ENCODE measurements around the gene CD55. TPM values are rescaled to one million over a fixed set of nuclear protein-coding genes. Genes with fewer than 3 reads are reported as not detected.

The CD55 gene
- total RNA-seq, 1 experiment from 2014 or later = 17.2 TPM

DNA sequence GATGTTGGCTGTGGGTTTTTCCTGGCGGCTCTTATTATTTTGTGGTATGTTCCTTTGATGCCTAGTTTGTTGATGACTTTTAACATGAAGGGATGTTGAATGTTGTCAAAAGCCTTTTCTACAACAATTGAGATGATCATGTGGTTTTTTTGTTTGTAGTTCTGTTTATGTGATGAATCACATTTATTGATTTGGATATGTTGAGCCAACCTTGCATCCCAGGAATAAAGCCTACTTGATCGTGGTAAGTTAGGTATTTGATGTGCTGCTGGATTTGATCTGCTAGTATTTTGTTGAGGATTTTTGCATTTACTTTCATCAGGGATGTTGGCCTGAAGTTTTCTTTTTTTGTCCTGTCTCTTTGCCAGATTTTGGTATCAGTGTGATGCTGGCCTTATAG lies 28.5 kb downstream of the CD55 start:
- H3K4me1 Mint-ChIP-seq = peaks cover 11% of the 10 kb centered on the region
- POLR2A ChIA-PET = no interaction called here
- CTCF ChIA-PET = no interaction called here
- no peak overlapping the region for H3K4me3 Mint-ChIP-seq
- ATAC-seq (no peak), DNase-seq (ENCODE audit: low spot score) (no peak)
- peaks cover 3% of the 10 kb centered on the region; the same call in 1 of the 2 replicates for H3K9me3 Mint-ChIP-seq
- H3K36me3 Mint-ChIP-seq = peaks cover 25% of the 10 kb centered on the region
- TF ChIP-seq, protein P1, sequence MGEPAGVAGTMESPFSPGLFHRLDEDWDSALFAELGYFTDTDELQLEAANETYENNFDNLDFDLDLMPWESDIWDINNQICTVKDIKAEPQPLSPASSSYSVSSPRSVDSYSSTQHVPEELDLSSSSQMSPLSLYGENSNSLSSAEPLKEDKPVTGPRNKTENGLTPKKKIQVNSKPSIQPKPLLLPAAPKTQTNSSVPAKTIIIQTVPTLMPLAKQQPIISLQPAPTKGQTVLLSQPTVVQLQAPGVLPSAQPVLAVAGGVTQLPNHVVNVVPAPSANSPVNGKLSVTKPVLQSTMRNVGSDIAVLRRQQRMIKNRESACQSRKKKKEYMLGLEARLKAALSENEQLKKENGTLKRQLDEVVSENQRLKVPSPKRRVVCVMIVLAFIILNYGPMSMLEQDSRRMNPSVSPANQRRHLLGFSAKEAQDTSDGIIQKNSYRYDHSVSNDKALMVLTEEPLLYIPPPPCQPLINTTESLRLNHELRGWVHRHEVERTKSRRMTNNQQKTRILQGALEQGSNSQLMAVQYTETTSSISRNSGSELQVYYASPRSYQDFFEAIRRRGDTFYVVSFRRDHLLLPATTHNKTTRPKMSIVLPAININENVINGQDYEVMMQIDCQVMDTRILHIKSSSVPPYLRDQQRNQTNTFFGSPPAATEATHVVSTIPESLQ (CRISPR knock-in tag; IDR thresholded peaks at IDR 0.05) = no peak
- TF ChIP-seq USF1 (CRISPR knock-in tag; IDR thresholded peaks at IDR 0.05) (no peak), RELA (CRISPR knock-in tag; IDR thresholded peaks at IDR 0.05; ENCODE audit: borderline replicate concordance) (no peak), ZBTB43 (CRISPR knock-in tag; IDR thresholded peaks at IDR 0.05) (no peak), ELF4 (CRISPR knock-in tag; IDR thresholded peaks at IDR 0.05; ENCODE audit: low read depth) (no peak), ETV6 (CRISPR knock-in tag; IDR thresholded peaks at IDR 0.05) (no peak), IRF2 (CRISPR knock-in tag; IDR thresholded peaks at IDR 0.05; ENCODE audit: borderline replicate concordance, low read depth) (no peak), SOX15 (CRISPR knock-in tag; IDR thresholded peaks at IDR 0.05) (no peak), IRF1 (CRISPR knock-in tag; IDR thresholded peaks at IDR 0.05) (no peak), GTF2I (CRISPR knock-in tag; conservative IDR thresholded peaks at IDR 0.05) (no peak), ZNF263 (CRISPR knock-in tag; IDR thresholded peaks at IDR 0.05; ENCODE audit: low read depth) (no peak), EMX1 (CRISPR knock-in tag; IDR thresholded peaks at IDR 0.05) (no peak), NFE2L1 (CRISPR knock-in tag; IDR thresholded peaks at IDR 0.05) (no peak)
- TF ChIP-seq, protein P2, sequence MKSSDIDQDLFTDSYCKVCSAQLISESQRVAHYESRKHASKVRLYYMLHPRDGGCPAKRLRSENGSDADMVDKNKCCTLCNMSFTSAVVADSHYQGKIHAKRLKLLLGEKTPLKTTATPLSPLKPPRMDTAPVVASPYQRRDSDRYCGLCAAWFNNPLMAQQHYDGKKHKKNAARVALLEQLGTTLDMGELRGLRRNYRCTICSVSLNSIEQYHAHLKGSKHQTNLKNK (CRISPR knock-in tag; IDR thresholded peaks at IDR 0.05) = no peak
- TF ChIP-seq, protein P3, sequence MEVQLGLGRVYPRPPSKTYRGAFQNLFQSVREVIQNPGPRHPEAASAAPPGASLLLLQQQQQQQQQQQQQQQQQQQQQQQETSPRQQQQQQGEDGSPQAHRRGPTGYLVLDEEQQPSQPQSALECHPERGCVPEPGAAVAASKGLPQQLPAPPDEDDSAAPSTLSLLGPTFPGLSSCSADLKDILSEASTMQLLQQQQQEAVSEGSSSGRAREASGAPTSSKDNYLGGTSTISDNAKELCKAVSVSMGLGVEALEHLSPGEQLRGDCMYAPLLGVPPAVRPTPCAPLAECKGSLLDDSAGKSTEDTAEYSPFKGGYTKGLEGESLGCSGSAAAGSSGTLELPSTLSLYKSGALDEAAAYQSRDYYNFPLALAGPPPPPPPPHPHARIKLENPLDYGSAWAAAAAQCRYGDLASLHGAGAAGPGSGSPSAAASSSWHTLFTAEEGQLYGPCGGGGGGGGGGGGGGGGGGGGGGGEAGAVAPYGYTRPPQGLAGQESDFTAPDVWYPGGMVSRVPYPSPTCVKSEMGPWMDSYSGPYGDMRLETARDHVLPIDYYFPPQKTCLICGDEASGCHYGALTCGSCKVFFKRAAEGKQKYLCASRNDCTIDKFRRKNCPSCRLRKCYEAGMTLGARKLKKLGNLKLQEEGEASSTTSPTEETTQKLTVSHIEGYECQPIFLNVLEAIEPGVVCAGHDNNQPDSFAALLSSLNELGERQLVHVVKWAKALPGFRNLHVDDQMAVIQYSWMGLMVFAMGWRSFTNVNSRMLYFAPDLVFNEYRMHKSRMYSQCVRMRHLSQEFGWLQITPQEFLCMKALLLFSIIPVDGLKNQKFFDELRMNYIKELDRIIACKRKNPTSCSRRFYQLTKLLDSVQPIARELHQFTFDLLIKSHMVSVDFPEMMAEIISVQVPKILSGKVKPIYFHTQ (CRISPR knock-in tag; IDR thresholded peaks at IDR 0.05) = no peak
- no peak overlapping the region for H3K27ac Mint-ChIP-seq
- H3K27me3 Mint-ChIP-seq (ENCODE audit: low read depth) = no peaks in the 10 kb centered on the region

GRCh38 chr1:207352554-207352953 lies 31.1 kb downstream of the CD55 start:
- POLR2A ChIA-PET = no interaction called here
- H3K9me3 Mint-ChIP-seq = peaks cover 3% of the 10 kb centered on the region; the same call in 1 of the 2 replicates
- no peak for DNase-seq (ENCODE audit: low spot score)
- no peak overlapping the region for H3K27ac Mint-ChIP-seq
- CTCF ChIA-PET = interaction anchor here (0.9 to 1.5 kb wide), 2 partner anchors 49 to 52 kb away, joined by 3 to 4 read pairs; no protein-coding TSS in a partner anchor
- H3K4me3 Mint-ChIP-seq = no peak overlapping the region
- H3K27me3 Mint-ChIP-seq (ENCODE audit: low read depth) = no peaks in the 10 kb centered on the region
- peaks cover 19% of the 10 kb centered on the region for H3K4me1 Mint-ChIP-seq
- peaks cover 24% of the 10 kb centered on the region for H3K36me3 Mint-ChIP-seq
- TF ChIP-seq CBFB (CRISPR knock-in tag; IDR thresholded peaks at IDR 0.05; ENCODE audit: low read depth) (no peak), E2F5 (CRISPR knock-in tag; IDR thresholded peaks at IDR 0.05) (no peak), NFE2L1 (CRISPR knock-in tag; IDR thresholded peaks at IDR 0.05) (no peak), GABPB1 (CRISPR knock-in tag; IDR thresholded peaks at IDR 0.05) (peak; percentile 72)
- ATAC-seq = no peak

All from WTC11 (cell line).